ENCODE data around the gene FRAS1. TPM values are rescaled to one million over a fixed set of nuclear protein-coding genes. Genes with fewer than 3 reads are reported as not detected.

Gene FRAS1
- total and polyA plus RNA-seq, 9 of the 15 experiments (the other 6 are each of a cell fraction or from before 2014, with no cell fraction given), result under 0.01 to 0.11 (median 0.04) TPM; not detected in 2

GRCh38 chr4:78423790-78424189, 366.7 kb downstream of the FRAS1 start (continued):
- TF ChIP-seq CHD7 (IDR thresholded peaks at IDR 0.05; ENCODE audit: low read depth, low read length) (no peak), VEZF1 (CRISPR knock-in tag; IDR thresholded peaks at IDR 0.05) (no peak), POLR3G (IDR thresholded peaks at IDR 0.05; ENCODE audit: extremely low read depth, insufficient read length, insufficient replicate concordance) (no peak), RBFOX2 (IDR thresholded peaks at IDR 0.05; ENCODE audit: low read depth, low read length) (no peak)
